K562 (cell line): ENCODE measurements around the gene LPIN2. TPM values are rescaled to one million over a fixed set of nuclear protein-coding genes. Genes with fewer than 3 reads are reported as not detected.

Source experiments
- ATF1 ChIP-seq, 2 experiments: fragments of 450-650 bp in 1 of 2; IDR thresholded peaks; 2 replicates each; pipeline ENCODE4 v1.6.1; 2016; ENCODE audit warnings: missing compliant biosample characterization in 1 of 2, missing genetic modification characterization in 1 of 2
- ATF6 ChIP-seq: sonication (generic); formaldehyde crosslinking; IDR thresholded peaks from 2 replicates; pipeline ENCODE4 v1.4.0; 2020; ENCODE audit warnings: mild to moderate bottlenecking, missing genetic modification reagents
- BACH1 ChIP-seq: fragments of 200-800 bp; sonication (Bioruptor generic); IDR thresholded peaks from 2 replicates; pipeline ENCODE4 v1.6.1; 2016; ENCODE audit warnings: missing genetic modification characterization, missing compliant biosample characterization
- CEBPB ChIP-seq: fragments of 450-650 bp; IDR thresholded peaks from 2 replicates; pipeline ENCODE4 v1.6.1; 2016; ENCODE audit warnings: missing genetic modification characterization, missing compliant biosample characterization
- RERE ChIP-seq: sonication (generic); formaldehyde crosslinking; IDR thresholded peaks from 2 replicates; pipeline ENCODE4 v1.8.0; 2023; ENCODE audit warnings: missing genetic modification reagents, mild to moderate bottlenecking, borderline replicate concordance
- ZNF76 ChIP-seq: fragments of 250-450 bp; sonication (Bioruptor Pico); IDR thresholded peaks from 2 replicates; pipeline ENCODE4 v1.4.0; 2020; ENCODE audit warnings: mild to moderate bottlenecking, moderate library complexity, borderline replicate concordance
- polyA plus RNA-seq, 8 experiments: library from polyadenylated mRNA; depleted of rRNA in 4 of 8; stranded (reverse) in 5 of 8; unstranded in 3 of 8; fragments of >200 nt; fragmentation: Nextera tagmentation in 2 of 8; fragmentation: Illumina TruSeq in 1 of 8; extraction: Ambion mirVana in 2 of 8; extraction: Trizol in 1 of 8; gene quantifications; 2 replicates each; pipeline versions ENCODE4 v1.2.1 to v1.2.3, GENCODE V29; 2011 to 2014; ENCODE audit warnings: inconsistent platforms in 1 of 8, missing spikeins in 1 of 8
- total RNA-seq, 7 experiments: library from RNA; depleted of rRNA in 6 of 7; stranded (reverse); fragments of >200 nt in 6 of 7; fragmentation: Illumina TruSeq in 2 of 7; extraction: Trizol in 2 of 7; gene quantifications; 2 replicates each; pipeline versions ENCODE4 v1.2.1 to v1.2.3, GENCODE V29; 2011 to 2021; ENCODE audit warnings: low replicate concordance in 1 of 7
- TF ChIP-seq, protein P1 (sequence below): fragments of 250-450 bp; sonication (Bioruptor Pico); IDR thresholded peaks from 2 replicates; pipeline ENCODE4 v1.5.0; 2021; ENCODE audit warnings: mild to moderate bottlenecking, moderate library complexity
- TF ChIP-seq, protein P2 (sequence below): fragments of 250-450 bp; sonication (Bioruptor Pico); IDR thresholded peaks from 2 replicates; pipeline ENCODE4 v1.8.0; 2022; ENCODE audit warnings: inconsistent platforms, mild to moderate bottlenecking, moderate library complexity, borderline replicate concordance

Gene LPIN2
- total and polyA plus RNA-seq, 9 of the 15 experiments (the other 6 are each of a cell fraction or from before 2014, with no cell fraction given): 5.2 to 34.8 (median 24.6) TPM

DNA sequence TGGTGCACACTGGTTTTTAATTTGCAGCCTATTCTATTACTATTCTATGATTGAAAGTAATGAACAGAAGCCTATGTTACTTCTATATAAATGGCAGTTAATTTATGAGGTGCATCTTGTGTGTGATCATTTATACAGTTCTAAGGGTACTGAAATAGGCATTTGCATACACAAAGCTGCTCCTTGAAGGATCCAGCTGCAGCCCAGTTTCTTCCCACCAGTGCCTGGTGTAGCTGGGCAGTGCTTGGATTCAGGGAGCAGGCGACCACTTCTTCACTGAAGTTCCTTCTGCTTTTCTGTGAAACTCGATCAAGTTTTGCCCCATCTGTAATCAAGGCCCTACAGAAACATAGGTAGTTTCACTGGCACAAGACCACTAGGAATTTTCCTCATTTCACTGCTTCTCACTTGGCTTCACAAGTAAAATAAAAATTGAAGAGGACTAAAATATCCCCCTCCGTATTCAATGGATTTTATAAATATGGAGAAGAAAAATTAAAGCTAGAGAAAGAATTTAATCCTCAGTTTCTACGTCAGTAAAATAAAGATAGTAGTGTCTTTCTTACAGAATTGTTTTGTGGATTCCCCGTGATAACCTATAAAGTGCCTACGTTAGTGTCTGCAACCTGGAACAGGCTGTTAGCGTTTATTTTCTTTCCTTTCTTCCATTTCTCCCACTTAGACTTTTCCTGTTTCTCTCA, 1.7 kb upstream of the LPIN2 start (continued):
- TF ChIP-seq, protein P1, sequence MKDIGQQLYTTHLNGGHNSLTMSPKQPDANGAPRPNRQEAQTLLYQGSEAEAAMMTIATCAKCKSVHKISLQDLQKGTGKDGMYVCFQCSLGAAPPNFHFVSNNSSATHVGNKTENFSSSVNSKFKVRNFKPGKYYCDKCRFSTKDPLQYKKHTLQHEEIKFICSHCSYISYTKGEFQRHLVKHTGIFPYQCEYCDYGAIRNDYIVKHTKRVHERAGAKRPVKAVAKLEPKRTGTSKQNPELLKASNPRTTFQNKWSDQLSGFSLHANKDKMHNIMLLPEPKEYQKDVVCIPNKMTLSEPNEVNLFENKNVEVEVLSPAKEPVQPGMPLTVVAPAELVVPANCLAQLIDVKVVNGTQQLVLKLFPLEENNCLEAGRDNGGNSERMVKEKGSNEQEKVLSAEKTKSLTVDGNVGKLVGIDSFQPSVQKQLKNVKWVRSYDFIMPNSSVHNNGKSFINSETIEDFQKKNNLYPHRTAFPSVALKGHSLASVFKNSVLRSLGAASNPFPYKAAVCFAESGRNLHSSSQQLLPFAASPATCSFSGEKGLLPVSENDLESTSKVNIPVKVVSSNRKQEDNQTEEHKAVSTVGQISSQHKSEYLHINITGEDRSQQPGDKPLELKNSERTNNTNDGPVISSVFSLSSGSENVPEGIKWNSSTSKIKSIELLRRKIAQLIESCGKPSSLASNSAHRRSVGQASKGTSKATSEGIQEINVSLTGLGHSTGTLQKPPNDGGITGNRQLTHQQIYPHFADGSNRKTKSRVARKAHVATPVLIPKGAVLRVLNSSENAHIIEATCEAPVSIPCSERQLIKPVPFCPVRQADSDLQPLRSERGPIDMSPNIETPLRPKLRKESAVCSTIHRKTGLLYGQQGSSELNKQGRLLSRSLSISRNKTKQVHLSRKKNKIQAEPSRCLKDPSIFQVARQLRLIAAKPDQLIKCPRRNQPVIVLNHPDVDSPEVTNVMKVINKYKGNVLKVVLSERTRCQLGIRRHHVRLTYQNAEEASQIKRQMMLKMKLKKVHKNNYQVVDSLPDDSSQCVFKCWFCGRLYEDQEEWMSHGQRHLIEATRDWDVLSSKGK (CRISPR knock-in tag): no peak
- TF ChIP-seq ZNF76: no peak
- 0 out of 2 replicates have a peak, but pooled peaks have one; percentile 32 for TF ChIP-seq RERE (CRISPR knock-in tag)
- peak; percentile 4; the same call in 1 of the 2 replicates for TF ChIP-seq CEBPB (tag)
- no peak for TF ChIP-seq ATF1 (CRISPR knock-in tag; IDR thresholded peaks at IDR 0.05)
- 0 out of 2 replicates have a peak, but pooled peaks have one; percentile 7 for TF ChIP-seq ATF1 (tag; IDR thresholded peaks at IDR 0.05)
- 0 out of 2 replicates have a peak, but pooled peaks have one; percentile 49 for TF ChIP-seq ATF6 (CRISPR knock-in tag)
- TF ChIP-seq, protein P2, sequence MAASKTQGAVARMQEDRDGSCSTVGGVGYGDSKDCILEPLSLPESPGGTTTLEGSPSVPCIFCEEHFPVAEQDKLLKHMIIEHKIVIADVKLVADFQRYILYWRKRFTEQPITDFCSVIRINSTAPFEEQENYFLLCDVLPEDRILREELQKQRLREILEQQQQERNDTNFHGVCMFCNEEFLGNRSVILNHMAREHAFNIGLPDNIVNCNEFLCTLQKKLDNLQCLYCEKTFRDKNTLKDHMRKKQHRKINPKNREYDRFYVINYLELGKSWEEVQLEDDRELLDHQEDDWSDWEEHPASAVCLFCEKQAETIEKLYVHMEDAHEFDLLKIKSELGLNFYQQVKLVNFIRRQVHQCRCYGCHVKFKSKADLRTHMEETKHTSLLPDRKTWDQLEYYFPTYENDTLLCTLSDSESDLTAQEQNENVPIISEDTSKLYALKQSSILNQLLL (CRISPR knock-in tag): peak; percentile 68; the same call in 1 of the 2 replicates
- peak; percentile 55; the same call in 1 of the 2 replicates for TF ChIP-seq BACH1 (tag)
